ENCODE results near the gene GPR139. TPM values are rescaled to one million over a fixed set of nuclear protein-coding genes. Genes with fewer than 3 reads are reported as not detected.

Gene GPR139
- total RNA-seq, 1 donor from 2014 or later = not detected

GRCh38 chr16:20056436-20056835 is 17.3 kb downstream of the GPR139 start:
- intact Hi-C loops (cut with micrococcal nuclease) = no loop called here

- intact Hi-C loops (cut with micrococcal nuclease) = no loop called here
Observed at GRCh38 chr16:20053336-20053735, 20.4 kb downstream of the GPR139 start.

GRCh38 chr16:20051611-20052010 is 22.1 kb downstream of the GPR139 start:
- intact Hi-C loops (cut with micrococcal nuclease) = no loop called here

GRCh38 chr16:20051147-20051546 is 22.5 kb downstream of the GPR139 start:
- intact Hi-C loops (cut with micrococcal nuclease) = no loop called here

- intact Hi-C loops (cut with micrococcal nuclease) = no loop called here
Observed at GRCh38 chr16:20049831-20050230, 23.9 kb downstream of the GPR139 start.

- intact Hi-C loops (cut with micrococcal nuclease) = no loop called here
Observed at GRCh38 chr16:20045886-20046285, 27.8 kb downstream of the GPR139 start.

GRCh38 chr16:20042848-20043247 is 30.8 kb downstream of the GPR139 start:
- intact Hi-C loops (cut with micrococcal nuclease) = no loop called here

GRCh38 chr16:20041924-20042596 is 31.6 kb downstream of the GPR139 start:
- intact Hi-C loops (cut with micrococcal nuclease) = no loop called here

GRCh38 chr16:20040011-20040410 is 33.7 kb downstream of the GPR139 start:
- intact Hi-C loops (cut with micrococcal nuclease) = no loop called here

GRCh38 chr16:20029611-20030010 is 44.1 kb downstream of the GPR139 start:
- intact Hi-C loops (cut with micrococcal nuclease) = loop anchor here (10.0 kb wide), 1 partner anchor 65 kb away; no protein-coding TSS in a partner anchor

GRCh38 chr16:20026361-20027072 is 47.2 kb downstream of the GPR139 start:
- intact Hi-C loops (cut with micrococcal nuclease) = no loop called here

GRCh38 chr16:20023190-20023589 is 50.5 kb downstream of the GPR139 start:
- intact Hi-C loops (cut with micrococcal nuclease) = no loop called here

GRCh38 chr16:20020976-20021375 is 52.7 kb downstream of the GPR139 start:
- intact Hi-C loops (cut with micrococcal nuclease) = no loop called here

GRCh38 chr16:20020083-20020482 is 53.6 kb downstream of the GPR139 start:
- intact Hi-C loops (cut with micrococcal nuclease) = no loop called here

GRCh38 chr16:20016234-20016633 is 57.5 kb downstream of the GPR139 start:
- intact Hi-C loops (cut with micrococcal nuclease) = no loop called here

GRCh38 chr16:20004931-20005330 is 68.8 kb downstream of the GPR139 start:
- intact Hi-C loops (cut with micrococcal nuclease) = no loop called here

GRCh38 chr16:20002936-20003335 is 70.8 kb downstream of the GPR139 start:
- intact Hi-C loops (cut with micrococcal nuclease) = no loop called here

- intact Hi-C loops (cut with micrococcal nuclease) = no loop called here
Observed at GRCh38 chr16:20001856-20002707, 71.6 kb downstream of the GPR139 start.

- intact Hi-C loops (cut with micrococcal nuclease) = no loop called here
Observed at GRCh38 chr16:19997734-19998133, 76.0 kb downstream of the GPR139 start.

GRCh38 chr16:19997264-19997663 is 76.4 kb downstream of the GPR139 start:
- intact Hi-C loops (cut with micrococcal nuclease) = no loop called here

- intact Hi-C loops (cut with micrococcal nuclease) = no loop called here
Observed at GRCh38 chr16:19994466-19995170, 79.1 kb downstream of the GPR139 start.

Measured in T-helper 1 cell treated with Interleukin-12 subunit alpha and Interleukin-12 subunit beta and Interleukin-4 antibody, amounts not matched to agents 30 ng/mL and 1 ng/mL, for 36 hours (primary cell).